ENCODE measurements around the gene DKKL1.

The DKKL1 gene

DNA sequence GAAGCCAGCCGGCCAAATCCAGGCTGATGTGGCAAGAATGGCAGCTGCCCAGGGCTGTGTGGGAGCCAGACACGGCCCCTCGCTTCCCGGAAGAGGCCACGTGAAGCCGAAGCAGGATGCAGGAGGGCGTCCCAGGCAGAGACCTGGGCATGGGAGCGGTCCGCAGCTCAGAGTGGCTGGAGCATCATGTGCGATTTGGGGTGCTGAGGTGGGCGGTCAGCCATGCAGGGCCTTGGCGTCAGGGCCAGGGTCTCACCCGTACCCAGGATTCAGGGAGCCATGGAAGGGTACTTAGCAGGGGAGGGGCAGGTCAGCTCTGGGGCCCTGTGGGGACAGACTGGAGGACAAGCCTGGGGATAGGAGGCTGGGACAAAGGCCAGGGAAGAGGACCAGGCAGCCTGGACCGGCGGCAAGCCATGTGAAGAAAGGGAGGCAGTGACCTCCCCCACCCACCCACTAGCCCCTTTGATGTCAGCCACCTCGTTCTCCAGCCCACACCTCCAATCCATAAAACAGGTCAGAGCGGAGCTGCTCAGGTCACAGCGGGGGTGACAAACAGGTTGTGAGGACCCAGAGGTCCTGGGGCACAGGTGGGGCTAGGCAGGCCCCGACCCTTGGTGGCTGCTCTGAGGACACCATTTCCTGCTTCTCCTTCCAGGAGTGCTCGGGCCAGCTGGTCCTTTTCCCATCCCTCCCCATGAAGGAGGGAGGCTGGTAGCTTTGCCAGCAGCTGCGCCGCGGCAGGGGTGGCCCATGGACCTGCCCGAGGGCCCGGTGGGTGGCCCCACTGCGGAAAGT lies 26.7 kb downstream of the DKKL1 start:
- Mint-ChIP-seq H3K27me3 (peaks cover 38% of the 10 kb centered on the region), H3K4me3 (no peak overlapping the region), H3K4me1 (ENCODE audit: low read depth) (peaks cover 20% of the 10 kb centered on the region), H3K9me3 (no peaks in the 10 kb centered on the region), H3K36me3 (ENCODE audit: low read depth) (no peaks in the 10 kb centered on the region), H3K27ac (no peak overlapping the region)
- intact Hi-C loops (cut with micrococcal nuclease): no loop called here

GRCh38 chr19:49390929-49391359 lies 27.3 kb downstream of the DKKL1 start:
- H3K27ac Mint-ChIP-seq: no peak overlapping the region
- intact Hi-C loops (cut with micrococcal nuclease): no loop called here
- H3K4me3 Mint-ChIP-seq: no peak overlapping the region

DNA sequence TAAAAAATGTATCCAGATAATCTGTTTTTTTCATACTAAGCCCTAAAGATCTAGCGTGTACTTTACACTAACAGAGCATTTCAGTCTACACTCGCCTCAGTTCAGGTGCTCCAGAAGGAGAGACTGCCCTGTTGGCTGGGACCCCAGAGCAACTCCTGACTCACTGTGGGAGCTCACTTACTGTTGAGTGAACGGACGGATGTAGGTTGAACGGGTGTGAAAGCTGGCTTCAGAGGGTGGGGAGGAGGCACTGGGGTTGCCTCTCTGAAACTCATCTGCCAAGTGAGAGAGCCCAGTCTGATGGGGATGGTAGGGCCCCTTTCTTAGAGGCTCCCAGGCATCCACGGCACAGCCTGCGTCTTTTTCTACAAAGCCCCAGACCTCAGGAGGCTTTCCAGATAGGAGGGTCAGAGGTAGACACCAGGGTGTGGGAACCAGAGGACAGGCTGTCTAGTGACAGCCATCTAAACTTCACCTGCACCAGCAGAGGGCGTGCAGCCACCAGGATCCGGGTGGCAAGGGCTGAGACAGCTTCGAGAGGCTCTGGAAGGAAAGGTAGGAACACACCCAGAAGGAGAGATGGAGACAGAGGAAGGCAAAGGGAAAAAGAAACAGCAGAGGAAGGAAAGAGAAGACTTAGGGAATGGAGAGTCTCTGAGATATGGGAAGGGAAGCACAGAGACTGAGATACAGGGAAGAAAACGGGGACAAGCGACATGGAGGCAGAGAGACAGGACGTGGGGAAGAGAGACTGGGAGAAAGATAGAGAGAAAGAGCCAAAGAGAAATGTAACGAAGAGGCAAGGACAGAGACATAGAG lies 28.1 kb downstream of the DKKL1 start:
- Mint-ChIP-seq H3K36me3 (ENCODE audit: low read depth) (no peaks in the 10 kb centered on the region), H3K4me3 (no peak overlapping the region), H3K27ac (no peak overlapping the region), H3K27me3 (peaks cover 37% of the 10 kb centered on the region), H3K4me1 (ENCODE audit: low read depth) (peaks cover 27% of the 10 kb centered on the region), H3K9me3 (no peaks in the 10 kb centered on the region)
- intact Hi-C loops (cut with micrococcal nuclease): loop anchor here (1.0 kb wide), 1 partner anchor 52 kb away; no protein-coding TSS in a partner anchor

More at GRCh38 chr19:49390929-49391359, 27.3 kb downstream of the DKKL1 start:
- Mint-ChIP-seq H3K4me1 (ENCODE audit: low read depth) (peaks cover 23% of the 10 kb centered on the region), H3K9me3 (no peaks in the 10 kb centered on the region), H3K27me3 (peaks cover 37% of the 10 kb centered on the region), H3K36me3 (ENCODE audit: low read depth) (no peaks in the 10 kb centered on the region)

DNA sequence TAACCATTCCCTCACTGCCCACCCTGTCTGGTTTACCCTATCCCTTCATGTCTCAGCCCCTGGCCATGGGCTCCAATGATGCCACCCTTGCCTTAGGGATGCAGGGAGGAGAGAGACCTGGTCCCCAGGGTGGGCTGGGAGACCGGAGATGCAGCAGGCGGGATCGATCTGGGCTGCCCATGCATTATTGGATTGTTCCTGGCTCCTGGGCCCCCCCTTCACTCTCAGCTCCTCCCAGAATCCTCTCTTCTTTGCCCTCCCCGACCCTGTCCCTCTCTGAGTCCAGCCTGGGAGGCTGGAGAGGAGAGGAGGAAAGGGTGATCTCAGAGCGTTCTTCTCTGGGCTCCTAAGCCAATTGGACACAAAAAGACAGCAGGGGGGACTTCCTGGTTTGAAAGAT lies 30.2 kb downstream of the DKKL1 start:
- intact Hi-C loops (cut with micrococcal nuclease): no loop called here
- H3K4me1 Mint-ChIP-seq (ENCODE audit: low read depth): peaks cover 17% of the 10 kb centered on the region

GRCh38 chr19:49395581-49396407 lies 32.1 kb downstream of the DKKL1 start:
- Mint-ChIP-seq H3K27me3 (peaks cover 30% of the 10 kb centered on the region), H3K36me3 (ENCODE audit: low read depth) (no peaks in the 10 kb centered on the region), H3K4me1 (ENCODE audit: low read depth) (peaks cover 12% of the 10 kb centered on the region), H3K4me3 (no peak overlapping the region), H3K9me3 (no peaks in the 10 kb centered on the region), H3K27ac (no peak overlapping the region)
- intact Hi-C loops (cut with micrococcal nuclease): no loop called here

More for the DNA sequence above, 30.2 kb downstream of the DKKL1 start:
- Mint-ChIP-seq H3K4me3 (no peak overlapping the region), H3K9me3 (no peaks in the 10 kb centered on the region), H3K27ac (no peak overlapping the region), H3K36me3 (ENCODE audit: low read depth) (no peaks in the 10 kb centered on the region), H3K27me3 (peaks cover 40% of the 10 kb centered on the region)

GRCh38 chr19:49396738-49397505 lies 33.2 kb downstream of the DKKL1 start:
- Mint-ChIP-seq H3K4me3 (no peak overlapping the region), H3K27me3 (peaks cover 29% of the 10 kb centered on the region), H3K27ac (no peak overlapping the region), H3K36me3 (ENCODE audit: low read depth) (no peaks in the 10 kb centered on the region), H3K9me3 (no peaks in the 10 kb centered on the region), H3K4me1 (ENCODE audit: low read depth) (peaks cover 10% of the 10 kb centered on the region)
- intact Hi-C loops (cut with micrococcal nuclease): no loop called here

DNA sequence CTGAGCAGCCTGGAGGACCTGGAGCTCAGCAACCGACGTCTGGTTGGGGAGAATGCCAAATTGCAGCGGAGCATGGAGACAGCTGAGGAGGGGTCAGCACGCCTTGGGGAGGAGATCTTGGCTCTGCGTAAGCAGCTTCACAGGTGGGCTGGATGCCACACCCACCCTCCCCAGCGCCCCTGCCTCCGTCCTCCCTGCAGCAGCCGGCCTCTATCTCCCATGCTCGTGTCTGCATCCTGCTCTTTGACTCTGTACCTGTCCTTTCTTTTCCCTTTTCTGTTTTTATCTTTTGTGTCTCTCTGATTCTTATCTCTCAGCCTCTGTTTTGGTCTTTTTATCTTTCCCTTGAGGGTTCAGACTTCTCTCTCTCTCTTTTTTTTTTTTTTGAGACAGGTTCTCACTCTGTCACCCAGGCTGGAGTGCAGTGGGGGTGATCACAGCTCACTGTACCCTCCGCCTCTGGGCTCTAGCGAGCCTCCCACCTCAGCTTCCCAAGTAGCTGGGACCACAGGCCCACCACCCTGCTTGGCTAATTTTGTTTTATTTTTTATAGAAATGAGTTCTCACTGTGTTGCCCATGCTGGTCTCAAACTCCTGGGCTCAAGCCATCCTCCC lies 34.4 kb downstream of the DKKL1 start:
- peaks cover 7% of the 10 kb centered on the region for H3K4me1 Mint-ChIP-seq (ENCODE audit: low read depth)
- peaks cover 20% of the 10 kb centered on the region for H3K27me3 Mint-ChIP-seq
- intact Hi-C loops (cut with micrococcal nuclease): no loop called here

DNA sequence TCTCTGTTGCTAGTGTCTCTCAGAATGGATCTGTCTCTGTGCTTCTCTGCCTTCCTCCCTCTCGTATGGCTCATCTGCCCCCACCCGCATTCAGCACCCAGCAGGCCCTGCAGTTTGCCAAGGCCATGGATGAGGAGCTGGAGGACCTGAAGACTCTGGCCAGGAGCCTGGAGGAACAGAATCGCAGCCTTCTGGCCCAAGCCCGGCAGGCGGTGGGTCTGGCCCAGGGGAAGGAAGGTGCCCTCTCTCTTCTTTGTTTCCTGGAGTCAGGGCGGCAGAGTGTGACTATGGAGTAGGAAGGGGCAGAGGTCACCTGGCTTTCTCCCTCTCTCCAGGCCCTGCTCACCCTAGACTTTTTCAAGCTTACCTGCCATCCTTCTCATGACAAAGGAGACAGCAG lies 35.3 kb downstream of the DKKL1 start:
- Mint-ChIP-seq H3K27ac (no peak overlapping the region), H3K36me3 (ENCODE audit: low read depth) (no peaks in the 10 kb centered on the region), H3K4me1 (ENCODE audit: low read depth) (peaks cover 7% of the 10 kb centered on the region), H3K9me3 (no peaks in the 10 kb centered on the region), H3K4me3 (no peak overlapping the region), H3K27me3 (peaks cover 19% of the 10 kb centered on the region)
- intact Hi-C loops (cut with micrococcal nuclease): no loop called here

More for the DNA sequence above, 34.4 kb downstream of the DKKL1 start:
- Mint-ChIP-seq H3K9me3 (no peaks in the 10 kb centered on the region), H3K4me3 (no peak overlapping the region), H3K36me3 (ENCODE audit: low read depth) (no peaks in the 10 kb centered on the region), H3K27ac (no peak overlapping the region)

DNA sequence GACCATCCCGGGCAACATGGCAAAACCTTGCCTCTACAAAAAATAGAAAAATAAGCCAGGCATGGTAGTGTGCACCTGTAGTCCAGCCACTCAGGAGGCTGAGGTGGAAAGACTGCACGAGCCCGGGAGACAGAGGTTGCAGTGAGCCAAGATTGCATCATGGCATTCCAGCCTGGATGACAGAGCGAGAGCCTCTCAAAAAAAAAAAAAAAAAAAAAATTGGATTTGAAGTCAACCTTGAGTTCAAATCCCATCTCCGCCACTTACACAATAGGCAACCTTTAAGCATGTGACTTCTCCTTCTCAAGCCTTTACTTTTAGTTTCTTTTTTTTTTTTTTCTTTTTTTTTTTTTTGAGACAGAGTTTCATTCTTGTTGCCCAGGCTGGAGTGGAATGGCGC lies 36.4 kb downstream of the DKKL1 start:
- H3K4me3 Mint-ChIP-seq: no peak overlapping the region
- H3K4me1 Mint-ChIP-seq (ENCODE audit: low read depth): peaks cover 7% of the 10 kb centered on the region
- intact Hi-C loops (cut with micrococcal nuclease): no loop called here
- no peaks in the 10 kb centered on the region for H3K36me3 Mint-ChIP-seq (ENCODE audit: low read depth)
- H3K27me3 Mint-ChIP-seq: peaks cover 13% of the 10 kb centered on the region
- H3K9me3 Mint-ChIP-seq: no peaks in the 10 kb centered on the region
- no peak overlapping the region for H3K27ac Mint-ChIP-seq

DNA sequence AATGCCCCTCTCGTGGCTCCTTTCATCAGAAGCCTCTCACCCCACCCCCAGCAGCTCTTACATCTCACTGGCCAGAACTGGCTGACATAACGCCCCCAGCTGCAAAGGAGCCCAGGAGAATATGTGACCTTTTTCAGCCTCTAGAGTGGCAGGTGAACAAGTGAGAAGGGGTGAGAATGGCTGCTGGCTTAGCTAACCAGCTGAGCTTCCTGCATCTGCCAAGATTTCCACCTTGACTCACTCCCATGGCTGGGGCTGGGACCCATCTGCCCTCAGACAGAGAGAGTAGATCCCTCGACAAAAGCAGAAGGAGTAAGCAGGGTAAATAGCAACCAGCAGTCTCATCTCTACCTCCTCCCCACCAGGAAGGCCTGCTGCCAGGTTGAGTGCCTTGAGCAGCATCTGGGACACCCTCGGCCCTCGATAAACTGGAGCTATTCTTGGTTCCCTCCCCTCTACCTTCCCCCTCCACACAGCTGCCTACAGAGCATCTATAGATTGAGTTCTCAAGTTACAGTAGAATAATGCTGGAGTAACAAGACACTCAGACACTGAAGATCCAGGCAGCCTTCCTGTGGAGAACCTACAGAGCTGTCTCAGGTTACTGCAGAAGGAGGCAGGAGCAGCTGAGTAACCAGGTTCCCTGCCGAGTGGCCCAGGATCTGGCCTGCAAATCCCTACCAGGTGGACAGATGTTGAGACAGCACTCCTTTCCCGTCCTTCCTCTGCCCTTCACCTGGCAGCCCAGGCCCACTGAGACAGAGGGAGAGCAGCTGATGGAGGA lies 39.9 kb downstream of the DKKL1 start:
- H3K4me1 Mint-ChIP-seq (ENCODE audit: low read depth): peaks cover 20% of the 10 kb centered on the region
- H3K27ac Mint-ChIP-seq: no peak overlapping the region
- H3K36me3 Mint-ChIP-seq (ENCODE audit: low read depth): no peaks in the 10 kb centered on the region
- no peak overlapping the region for H3K4me3 Mint-ChIP-seq
- H3K9me3 Mint-ChIP-seq: no peaks in the 10 kb centered on the region
- intact Hi-C loops (cut with micrococcal nuclease): no loop called here
- peaks cover 16% of the 10 kb centered on the region for H3K27me3 Mint-ChIP-seq

- H3K27ac Mint-ChIP-seq: no peak overlapping the region
These were observed 43.4 kb downstream of the DKKL1 start for GRCh38 chr19:49407079-49407478.

GRCh38 chr19:49407482-49408015 lies 43.9 kb downstream of the DKKL1 start:
- Mint-ChIP-seq H3K27ac (no peak overlapping the region), H3K27me3 (peaks cover 23% of the 10 kb centered on the region), H3K9me3 (no peaks in the 10 kb centered on the region), H3K36me3 (ENCODE audit: low read depth) (no peaks in the 10 kb centered on the region), H3K4me1 (ENCODE audit: low read depth) (peaks cover 43% of the 10 kb centered on the region), H3K4me3 (no peak overlapping the region)
- intact Hi-C loops (cut with micrococcal nuclease): no loop called here

More at GRCh38 chr19:49407079-49407478, 43.4 kb downstream of the DKKL1 start:
- peaks cover 41% of the 10 kb centered on the region for H3K4me1 Mint-ChIP-seq (ENCODE audit: low read depth)
- H3K27me3 Mint-ChIP-seq: peaks cover 18% of the 10 kb centered on the region
- intact Hi-C loops (cut with micrococcal nuclease): no loop called here
- H3K36me3 Mint-ChIP-seq (ENCODE audit: low read depth): no peaks in the 10 kb centered on the region
- H3K9me3 Mint-ChIP-seq: no peaks in the 10 kb centered on the region
- no peak overlapping the region for H3K4me3 Mint-ChIP-seq

All from dendritic cell treated with granulocyte-macrophage colony-stimulating factor and Interleukin-4, amounts not matched to agents 40 ng/mL and 50 ng/mL, for 4 days (primary cell).